ENCODE data around the gene CSF2RB. TPM values are rescaled to one million over a fixed set of nuclear protein-coding genes. Genes with fewer than 3 reads are reported as not detected.

CSF2RB gene
- total and polyA plus RNA-seq, 2 donors (not counting 3 experiments of a cell fraction or from before 2014, with no cell fraction given): 20.6 to 68.2 TPM

DNA sequence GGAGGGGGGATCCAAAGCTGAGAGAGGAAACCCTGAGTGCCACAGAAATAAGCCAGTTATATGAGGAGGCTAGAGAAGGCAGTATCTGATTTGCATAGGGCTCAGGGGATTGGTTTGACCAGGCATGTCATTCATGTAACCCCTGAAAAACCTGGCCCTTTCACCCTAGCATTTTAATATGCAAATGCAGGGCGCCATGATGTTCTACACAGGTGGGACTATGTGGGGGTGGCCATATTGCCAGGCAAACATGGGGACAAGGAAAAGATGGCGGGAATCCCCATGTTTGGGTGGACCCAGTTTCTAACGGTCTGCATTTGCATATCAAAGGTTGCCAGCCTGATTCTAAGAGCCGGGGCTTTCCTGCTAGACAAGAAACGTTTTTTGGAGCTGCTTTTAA is 27.2 kb downstream of the CSF2RB start:
- no peak for TF ChIP-seq FOS (IDR thresholded peaks at IDR 0.05; ENCODE audit: borderline replicate concordance, insufficient read depth, low read length)
- H4K20me1 ChIP-seq (replicated peaks; ENCODE audit: control insufficient read depth, extremely low read depth, insufficient read depth, low read length): no peaks in the 10 kb centered on the region
- no peak for FAIRE-seq
- no peak overlapping the region for H3K27ac ChIP-seq (ENCODE audit: insufficient read depth, low read depth, low read length)
- H3K9me3 ChIP-seq (replicated peaks; ENCODE audit: control insufficient read depth, insufficient read depth, low read length): no peaks in the 10 kb centered on the region
- H3K27me3 ChIP-seq (ENCODE audit: control insufficient read depth in 2 of 2, insufficient read depth in 2 of 2, low read length in 2 of 2): peaks cover 7 to 9% of the 10 kb centered on the region in 2 experiments
- no peak overlapping the region for H2AFZ ChIP-seq (ENCODE audit: low read depth, low read length)
- H3K36me3 ChIP-seq (ENCODE audit: control insufficient read depth in 2 of 2, extremely low read depth in 1 of 2, insufficient read depth in 2 of 2, low read length in 2 of 2): peaks cover 0 to 4% of the 10 kb centered on the region in 2 experiments
- H3K9me1 ChIP-seq (replicated peaks; ENCODE audit: control insufficient read depth, extremely low read depth, insufficient read depth, low read length): no peaks in the 10 kb centered on the region
- intact Hi-C loops (cut with micrococcal nuclease): no loop called here
- no TSS peak for BruUV-seq (replicated peaks)
- DNase-seq (ENCODE audit: low read depth, low spot score): no peak
- ChIA-PET CTCF (interaction anchor here (0.6 to 1.0 kb wide), 2 partner anchors 26 to 85 kb away, joined by 3 read pairs; no protein-coding TSS in a partner anchor), POLR2A (no interaction called here)
- H3K4me1 ChIP-seq (ENCODE audit: control insufficient read depth, extremely low read depth, insufficient read depth, low read length): no peaks in the 10 kb centered on the region
- no peak overlapping the region for H3K4me2 ChIP-seq (ENCODE audit: insufficient read depth, low read length)
- dilution Hi-C loops (cut with MboI; ENCODE audit: extremely low pct_ligation_motif_present, low sequenced_read_pairs): no loop called here
- H3K79me2 ChIP-seq (ENCODE audit: control insufficient read depth, insufficient read depth, low read length): no peaks in the 10 kb centered on the region
- H3K4me3 ChIP-seq (replicated peaks in 1 of 3; ENCODE audit: insufficient read depth in 1 of 3, low read depth in 1 of 3, low read length in 3 of 3): no peak overlapping the region
- no peak overlapping the region for H3K9ac ChIP-seq (replicated peaks; ENCODE audit: extremely low read depth, insufficient read depth, low read length)

DNA sequence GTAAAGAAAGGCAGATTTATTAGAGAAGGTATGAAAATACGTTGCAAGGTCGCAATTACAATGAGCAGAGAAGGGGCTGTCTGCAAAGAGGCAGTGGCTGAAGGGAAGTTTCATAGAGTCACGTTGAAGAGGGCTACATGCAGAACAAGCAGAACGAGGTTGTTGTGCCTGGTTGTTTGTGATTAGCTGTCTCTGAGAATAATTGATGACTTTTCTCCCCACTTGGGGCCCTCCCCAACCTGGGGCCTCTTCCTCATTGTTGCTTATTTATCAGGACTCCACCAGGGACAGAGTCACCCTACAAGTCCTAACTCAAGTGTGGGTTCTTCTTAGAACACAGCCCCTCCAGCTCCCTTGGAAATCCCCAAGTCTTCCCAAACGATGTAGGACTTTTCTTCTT is 29.1 kb downstream of the CSF2RB start:
- no peaks in the 10 kb centered on the region for H3K79me2 ChIP-seq (ENCODE audit: control insufficient read depth, insufficient read depth, low read length)
- no peak overlapping the region for H2AFZ ChIP-seq (ENCODE audit: low read depth, low read length)
- CTCF ChIA-PET: interaction anchor here (1.1 to 1.5 kb wide), 2 partner anchors 13 to 86 kb away, joined by 3 read pairs; no protein-coding TSS in a partner anchor
- H3K36me3 ChIP-seq (ENCODE audit: control insufficient read depth in 2 of 2, extremely low read depth in 1 of 2, insufficient read depth in 2 of 2, low read length in 2 of 2): peaks cover 0 to 2% of the 10 kb centered on the region in 2 experiments
- FAIRE-seq (no peak), DNase-seq (ENCODE audit: low read depth, low spot score) (no peak)
- no peak overlapping the region for H3K4me2 ChIP-seq (ENCODE audit: insufficient read depth, low read length)
- TF ChIP-seq JUN (IDR thresholded peaks at IDR 0.05; ENCODE audit: borderline replicate concordance, insufficient read depth, insufficient read length, low read depth): no peak
- dilution Hi-C loops (cut with MboI; ENCODE audit: extremely low pct_ligation_motif_present, low sequenced_read_pairs): no loop called here
- no TSS peak for BruUV-seq (replicated peaks)
- H3K9me1 ChIP-seq (replicated peaks; ENCODE audit: control insufficient read depth, extremely low read depth, insufficient read depth, low read length): no peaks in the 10 kb centered on the region
- POLR2A ChIA-PET: interaction anchor here (0.6 kb wide), 1 partner anchor 86 kb away, joined by 4 read pairs; no protein-coding TSS in a partner anchor
- no peak overlapping the region for H3K9ac ChIP-seq (replicated peaks; ENCODE audit: extremely low read depth, insufficient read depth, low read length)
- H3K27ac ChIP-seq (ENCODE audit: insufficient read depth, low read depth, low read length): no peak overlapping the region
- no peaks in the 10 kb centered on the region for H3K9me3 ChIP-seq (replicated peaks; ENCODE audit: control insufficient read depth, insufficient read depth, low read length)
- H3K27me3 ChIP-seq (ENCODE audit: control insufficient read depth in 2 of 2, insufficient read depth in 2 of 2, low read length in 2 of 2): peaks cover 7 to 9% of the 10 kb centered on the region in 2 experiments
- no peaks in the 10 kb centered on the region for H3K4me1 ChIP-seq (ENCODE audit: control insufficient read depth, extremely low read depth, insufficient read depth, low read length)
- intact Hi-C loops (cut with micrococcal nuclease): no loop called here
- no peak overlapping the region for H3K4me3 ChIP-seq (replicated peaks in 1 of 3; ENCODE audit: insufficient read depth in 1 of 3, low read depth in 1 of 3, low read length in 3 of 3)
- H4K20me1 ChIP-seq (replicated peaks; ENCODE audit: control insufficient read depth, extremely low read depth, insufficient read depth, low read length): no peaks in the 10 kb centered on the region
